ENCODE results near the gene SORBS1. TPM values are rescaled to one million over a fixed set of nuclear protein-coding genes. Genes with fewer than 3 reads are reported as not detected.

SORBS1 gene
- total and polyA plus RNA-seq, 3 donors from 2014 or later: 34.4 to 46.6 (median 38.8) TPM

- WGBS, 2 donors: 71 to 77% methylated on average over 8 of the region's 8 CpGs
- Histone ChIP-seq H3K4me3 (no peak overlapping the region), H3K4me1 (peaks cover 41% of the 10 kb centered on the region), H3K9me3 (no peaks in the 10 kb centered on the region), H3K27ac (peak overlapping the region; percentile 59 to 89), H3K27me3 (no peaks in the 10 kb centered on the region), H3K36me3 (ENCODE audit: low read depth, missing control alignments) (no peaks in the 10 kb centered on the region)
- no peak for DNase-seq
- intact Hi-C loops (cut with DNase I; ENCODE audit: low total_unique reads): loop anchor here (5.0 kb wide), 1 partner anchor 34 kb away; no protein-coding TSS in a partner anchor
- TF ChIP-seq POLR2A (IDR thresholded peaks at IDR 0.05) (no peak), CTCF (IDR thresholded peaks at IDR 0.05) (no peak)
These were observed 85.2 kb downstream of the SORBS1 start for GRCh38 chr10:95475827-95476468.

GRCh38 chr10:95475003-95475383 is 86.2 kb downstream of the SORBS1 start:
- Histone ChIP-seq H3K27me3 (no peaks in the 10 kb centered on the region), H3K4me3 (no peak overlapping the region), H3K27ac (peak overlapping the region; percentile 82 to 89), H3K36me3 (ENCODE audit: low read depth, missing control alignments) (no peaks in the 10 kb centered on the region), H3K9me3 (no peaks in the 10 kb centered on the region), H3K4me1 (peaks cover 36% of the 10 kb centered on the region)
- DNase-seq: no peak
- TF ChIP-seq CTCF (IDR thresholded peaks at IDR 0.05): no peak
- no peak for TF ChIP-seq POLR2A (IDR thresholded peaks at IDR 0.05)
- 83 to 88% methylated on average over 1 of the region's 1 CpG for WGBS, 2 donors
- intact Hi-C loops (cut with DNase I; ENCODE audit: low total_unique reads): loop anchor here (5.0 kb wide), 1 partner anchor 33 kb away; no protein-coding TSS in a partner anchor

- WGBS, 2 donors: 36 to 50% methylated on average over 7 of the region's 7 CpGs
- DNase-seq: peak; percentile 28
- Histone ChIP-seq H3K27ac (peak overlapping the region; percentile 82 to 89), H3K4me1 (peaks cover 35% of the 10 kb centered on the region), H3K27me3 (no peaks in the 10 kb centered on the region), H3K9me3 (no peaks in the 10 kb centered on the region), H3K4me3 (no peak overlapping the region), H3K36me3 (ENCODE audit: low read depth, missing control alignments) (no peaks in the 10 kb centered on the region)
- TF ChIP-seq POLR2A (IDR thresholded peaks at IDR 0.05): no peak
- TF ChIP-seq CTCF (IDR thresholded peaks at IDR 0.05): no peak
- intact Hi-C loops (cut with DNase I; ENCODE audit: low total_unique reads): loop anchor here (5.0 kb wide), 1 partner anchor 32 kb away; no protein-coding TSS in a partner anchor
These were observed 86.8 kb downstream of the SORBS1 start for GRCh38 chr10:95474228-95475002.

GRCh38 chr10:95472304-95473088 is 88.7 kb downstream of the SORBS1 start:
- no peak for DNase-seq
- H3K36me3 ChIP-seq (ENCODE audit: low read depth, missing control alignments): no peaks in the 10 kb centered on the region
- TF ChIP-seq POLR2A (IDR thresholded peaks at IDR 0.05): no peak
- no peak for TF ChIP-seq CTCF (IDR thresholded peaks at IDR 0.05)
- no peaks in the 10 kb centered on the region for H3K27me3 ChIP-seq
- no peak overlapping the region for H3K4me3 ChIP-seq
- 82 to 93% methylated on average over 13 of the region's 13 CpGs for WGBS, 2 donors
- H3K9me3 ChIP-seq: no peaks in the 10 kb centered on the region
- intact Hi-C loops (cut with DNase I; ENCODE audit: low total_unique reads): no loop called here
- H3K4me1 ChIP-seq: peaks cover 29% of the 10 kb centered on the region
- H3K27ac ChIP-seq: peak overlapping the region; percentile 4 to 89

Measured in testis (tissue), 3 donors.